GM18505 (cell line): ENCODE data around the gene PCNX2.
A peak's percentile ranks its signal among the peaks of the same experiment; 100 is the strongest.

Experiments
- ATAC-seq: cut with Tn5 transposase; IDR thresholded peaks from one replicate; pipeline ENCODE4 v1.9.1; 2021; ENCODE audit not compliant: unreplicated experiment
- POLR2A ChIP-seq: IDR thresholded peaks from 4 replicates; pipeline ENCODE4 v1.6.1; 2011; ENCODE audit warnings: borderline replicate concordance; ENCODE audit not compliant: insufficient read depth, insufficient read length; ENCODE audit errors: extremely low read depth

PCNX2 gene

GRCh38 chr1:233295237-233295974, at the start of gene PCNX2:
TSS of gene PCNX2 (minus strand) at chr1:233295725. CDS start at chr1:233295478, 247 bp downstream.
- TF ChIP-seq POLR2A: peak; percentile 65
- ATAC-seq: peak; percentile 91

DNA sequence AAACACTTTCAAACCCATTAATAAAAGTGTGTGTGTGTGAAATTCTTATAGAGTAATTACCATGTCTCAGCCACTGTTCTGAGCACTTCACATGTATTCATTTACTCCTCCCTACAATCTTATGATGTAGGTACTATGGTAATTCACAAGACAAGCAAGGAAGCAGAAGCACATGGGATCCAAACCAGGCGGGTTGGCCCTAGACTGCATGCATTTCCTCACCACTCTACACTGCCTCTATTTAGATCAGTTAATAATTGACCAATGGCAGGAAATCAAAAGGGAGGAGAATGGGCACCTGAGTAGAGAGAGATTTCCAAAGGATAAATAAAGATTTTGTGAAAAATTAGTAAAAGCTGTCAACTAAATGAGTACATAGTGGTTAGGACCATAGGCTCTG, 47.7 kb upstream of the PCNX2 start:
- no peak for ATAC-seq
- TF ChIP-seq POLR2A: no peak

DNA sequence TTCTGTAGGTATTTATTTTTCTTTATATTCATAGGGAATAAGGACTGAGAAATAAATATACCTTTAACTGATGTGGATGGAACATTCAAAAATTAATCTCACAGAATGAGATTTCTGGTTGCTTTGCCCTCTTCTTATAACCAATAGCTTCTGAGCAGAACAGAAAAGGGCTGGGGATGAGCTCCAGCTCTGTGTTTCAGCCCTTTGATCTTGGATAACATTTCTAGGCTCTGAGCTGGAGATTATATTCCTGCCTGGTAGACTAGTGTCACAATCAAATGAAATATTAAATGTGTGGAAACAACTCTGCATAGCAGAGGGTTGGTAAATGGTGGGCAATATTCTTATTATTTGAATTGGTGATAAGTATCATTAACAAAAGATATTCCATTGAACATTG, 46.6 kb upstream of the PCNX2 start:
- ATAC-seq: no peak
- TF ChIP-seq POLR2A: no peak

DNA sequence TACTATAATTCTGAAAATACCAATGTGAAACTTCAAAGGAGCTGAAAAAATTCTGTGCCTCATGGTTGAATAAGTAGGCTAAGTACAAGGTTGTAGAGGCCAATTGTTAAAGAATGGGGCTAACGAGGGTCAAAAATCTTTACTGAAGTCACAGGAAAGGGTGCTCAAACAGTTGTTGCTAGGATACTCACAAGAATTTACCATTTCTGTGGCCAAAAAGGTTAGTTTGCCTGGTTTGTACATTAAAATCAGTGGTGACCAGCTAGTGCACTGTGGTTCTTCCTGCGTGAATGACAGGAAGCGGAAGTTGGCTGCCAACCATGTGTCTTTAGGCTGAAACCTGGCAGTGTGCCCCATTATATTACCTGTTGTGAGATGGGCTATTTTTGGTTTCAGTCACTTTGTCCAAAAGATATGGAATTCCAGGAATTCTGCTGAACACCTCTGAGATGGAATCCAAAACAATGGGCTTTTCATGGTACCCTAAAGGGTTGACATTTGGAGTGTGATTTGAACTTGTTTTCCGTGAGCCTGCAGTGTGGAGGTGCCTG, 45.5 kb upstream of the PCNX2 start:
- ATAC-seq: no peak
- no peak for TF ChIP-seq POLR2A

- no peak for TF ChIP-seq POLR2A
- no peak for ATAC-seq
Measured at GRCh38 chr1:233340031-233340555, 44.6 kb upstream of the PCNX2 start.

GRCh38 chr1:233338102-233338501, 42.6 kb upstream of the PCNX2 start:
- TF ChIP-seq POLR2A: no peak
- no peak for ATAC-seq

DNA sequence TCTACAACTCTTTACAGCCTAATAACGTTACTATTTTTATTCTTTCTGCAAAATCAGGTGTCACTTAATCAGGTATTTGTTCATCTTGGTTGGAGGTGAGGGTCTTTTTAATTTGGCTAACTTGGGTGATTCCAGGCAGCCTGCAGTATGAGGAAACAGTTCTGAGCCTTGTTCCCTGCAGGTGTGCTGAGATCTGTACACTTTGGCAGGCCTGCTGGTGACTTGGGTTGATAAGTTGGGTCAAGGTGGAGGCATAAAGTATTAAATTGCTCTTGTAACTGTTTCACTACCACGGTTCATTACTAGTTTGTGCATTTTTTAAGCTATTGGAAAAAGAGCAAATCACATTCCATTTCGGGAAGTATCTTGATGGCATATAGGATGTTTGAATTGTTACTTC, 42.0 kb upstream of the PCNX2 start:
- no peak for ATAC-seq

GRCh38 chr1:233336554-233337456, 41.3 kb upstream of the PCNX2 start:
- ATAC-seq: no peak
- TF ChIP-seq POLR2A: no peak

More for the DNA sequence above, 42.0 kb upstream of the PCNX2 start:
- TF ChIP-seq POLR2A: no peak

DNA sequence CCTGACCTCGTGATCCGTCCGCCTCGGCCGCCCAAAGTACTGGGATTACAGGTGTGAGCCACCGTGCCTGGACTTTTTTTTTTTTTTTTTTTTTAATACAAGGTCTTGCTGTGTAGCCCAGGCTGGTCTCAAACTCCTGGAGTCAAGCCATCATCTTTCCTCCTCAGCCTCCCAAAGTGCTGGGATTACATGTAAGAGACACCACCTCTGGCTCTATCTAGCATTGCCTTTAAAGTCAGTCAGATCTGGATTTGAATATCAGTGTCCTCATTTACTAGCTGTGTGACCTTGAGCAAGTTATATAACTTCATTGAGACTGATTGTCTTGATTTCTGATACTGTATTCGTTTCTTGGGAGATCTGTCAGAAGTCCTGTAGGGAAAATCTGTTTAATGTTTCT, 38.6 kb upstream of the PCNX2 start:
- TF ChIP-seq POLR2A: no peak
- ATAC-seq: no peak

DNA sequence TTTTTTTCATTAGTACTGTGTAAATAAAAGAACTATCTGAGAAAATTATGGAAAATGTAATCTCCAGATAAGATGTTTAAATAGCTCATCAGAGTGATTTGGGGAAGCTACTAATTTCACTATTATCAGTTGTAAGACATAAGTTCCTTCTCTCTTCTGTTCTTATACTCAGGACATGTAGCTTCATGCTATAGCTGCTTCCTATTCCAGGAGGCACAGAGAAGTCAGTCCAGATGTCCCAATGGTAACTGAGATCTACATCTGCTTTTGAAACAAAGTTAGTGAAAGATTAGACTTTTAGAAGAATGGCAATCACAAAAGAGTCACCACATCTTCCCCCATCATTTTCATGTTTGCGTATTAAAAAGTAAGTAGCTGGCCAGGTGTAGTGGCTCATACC, 37.6 kb upstream of the PCNX2 start:
- no peak for TF ChIP-seq POLR2A
- no peak for ATAC-seq

GRCh38 chr1:233331676-233332519, 36.4 kb upstream of the PCNX2 start:
- TF ChIP-seq POLR2A: no peak
- ATAC-seq: no peak

GRCh38 chr1:233328142-233328921, 32.8 kb upstream of the PCNX2 start:
- peak; percentile 27 for ATAC-seq
- no peak for TF ChIP-seq POLR2A

GRCh38 chr1:233327651-233328141, 32.2 kb upstream of the PCNX2 start, which contains the start of gene MAP3K21:
TSS of gene MAP3K21 (plus strand) at chr1:233327724. CDS start at chr1:233328029, 305 bp downstream.
- no peak for TF ChIP-seq POLR2A
- ATAC-seq: peak; percentile 42
